ENCODE data around the gene AMN1.

GRCh38 chr12:31687101-31687527, 41.7 kb downstream of the AMN1 start:
- no peak for TF ChIP-seq CTCF (conservative IDR thresholded peaks at IDR 0.05)
- no peak for TF ChIP-seq ZFX (IDR thresholded peaks at IDR 0.05)
